GM12878 (cell line): ENCODE data around the gene FMN2. TPM values are rescaled to one million over a fixed set of nuclear protein-coding genes. Genes with fewer than 3 reads are reported as not detected.

ENCODE experiments used
- ATAC-seq: fragments of 200-7000 bp; cut with Tn5 transposase; 3 replicates; pipeline ENCODE4 v1.9.1; 2020; ENCODE audit warnings: mild to moderate bottlenecking, moderate library complexity
- BruUV-seq: library from RNA; stranded (reverse); fragments of 400-500 nt; replicated peaks from 2 replicates; lab custom pipeline; 2021; lab: Mats Ljungman, UMichigan
- CTCF ChIA-PET: fragments of 300-600 bp; sonication (Branson Sonifier 250); formaldehyde crosslinking; extraction: SDS; loops from one replicate; lab custom pipeline; 2021; ENCODE audit warnings: inconsistent platforms; lab: Yijun Ruan, JAX
- POLR2A ChIA-PET: fragments of 350-600 bp; formaldehyde crosslinking; extraction: SDS; loops from one replicate; lab custom pipeline; 2021; ENCODE audit warnings: inconsistent platforms; lab: Charles Lee
- RAD21 ChIA-PET: fragments of 300-600 bp; sonication (Branson Sonifier 250); formaldehyde crosslinking; loops from one replicate; lab custom pipeline; 2023; ENCODE audit warnings: antibody characterized with exemption; ENCODE audit not compliant: unreplicated experiment; lab: Charles Lee
- SMC1A ChIA-PET: fragments of 300-600 bp; sonication (Branson Sonifier 250); formaldehyde crosslinking; loops from one replicate; lab custom pipeline; 2023; ENCODE audit not compliant: unreplicated experiment, uncharacterized antibody; lab: Charles Lee
- DNase-seq: peaks from one replicate; pipeline ENCODE4 v3.0.0-alpha.2; 2011; ENCODE audit warnings: low read depth, low spot score
- FAIRE-seq: peaks from 3 replicates; lab custom pipeline; 2011; peaks lifted over from hg19 to GRCh38; lab: Jason Lieb, UNC
- H2AFZ ChIP-seq: 2 replicates; pipeline ENCODE4 v1.6.0; 2011; ENCODE audit warnings: low read depth, low read length, control low read depth; ENCODE audit not compliant: control insufficient read depth
- H3K27ac ChIP-seq: 2 replicates; pipeline ENCODE4 v1.5.1; 2011; ENCODE audit warnings: control low read depth; ENCODE audit not compliant: control insufficient read depth, insufficient read depth
- H3K27me3 ChIP-seq, 2 experiments: replicated peaks in 1 of 2; 2 replicates each; pipeline versions ENCODE4 v1.6.0 to v1.6.1; 2011; ENCODE audit warnings: low read length in 1 of 2; ENCODE audit not compliant: control insufficient read depth in 2 of 2, insufficient read depth in 2 of 2
- H3K36me3 ChIP-seq, 2 experiments: 2 replicates each; pipeline ENCODE4 v1.5.1; 2011; ENCODE audit warnings: low read length in 1 of 2; ENCODE audit not compliant: control insufficient read depth in 2 of 2, insufficient read depth in 2 of 2
- H3K4me1 ChIP-seq: 2 replicates; pipeline ENCODE4 v1.6.1; 2011; ENCODE audit warnings: mild to moderate bottlenecking, low read length, moderate library complexity, mixed read lengths; ENCODE audit not compliant: control insufficient read depth, insufficient read depth
- H3K4me2 ChIP-seq: 2 replicates; pipeline ENCODE4 v1.6.0; 2011; ENCODE audit warnings: control low read depth; ENCODE audit not compliant: control insufficient read depth, insufficient read depth
- H3K4me3 ChIP-seq: fragments of 200-600 bp; sonication (generic); 2 replicates; pipeline ENCODE4 v1.5.1; 2016
- H3K79me2 ChIP-seq: 2 replicates; pipeline ENCODE4 v1.6.0; 2011; ENCODE audit warnings: low read length; ENCODE audit not compliant: control insufficient read depth, insufficient read depth
- H3K9ac ChIP-seq: 2 replicates; pipeline ENCODE4 v1.8.0; 2011; ENCODE audit warnings: low read length, control low read depth, mixed read lengths; ENCODE audit not compliant: control insufficient read depth, insufficient read depth
- H3K9me3 ChIP-seq: replicated peaks from 3 replicates; pipeline ENCODE4 v1.5.1; 2011; ENCODE audit warnings: mild to moderate bottlenecking, low read length; ENCODE audit not compliant: control insufficient read depth, insufficient read depth
- H4K20me1 ChIP-seq: 2 replicates; pipeline ENCODE4 v1.6.0; 2011; ENCODE audit not compliant: control insufficient read depth, insufficient read depth
- BRCA1 ChIP-seq: IDR thresholded peaks from 2 replicates; pipeline ENCODE4 v1.6.1; 2011; ENCODE audit warnings: low read depth, low read length, improper control_type of control experiment
- CBX5 ChIP-seq: sonication (generic); IDR thresholded peaks from 2 replicates; pipeline ENCODE4 v1.6.1; 2016; ENCODE audit warnings: low read depth, moderate library complexity, mild to moderate bottlenecking, inconsistent platforms
- CHD4 ChIP-seq: fragments of 200-600 bp; sonication (generic); IDR thresholded peaks from 2 replicates; pipeline ENCODE4 v1.6.1; 2016; ENCODE audit warnings: mild to moderate bottlenecking
- IKZF2 ChIP-seq, 2 experiments: fragments of 450-650 bp; IDR thresholded peaks; 2 replicates each; pipeline ENCODE4 v1.6.1; 2017; ENCODE audit warnings: mild to moderate bottlenecking in 2 of 2, moderate library complexity in 2 of 2
- MYB ChIP-seq: fragments of 150-350 bp; IDR thresholded peaks from 2 replicates; pipeline ENCODE4 v1.6.1; 2014; ENCODE audit warnings: mild to moderate bottlenecking, low read depth, low read length, borderline replicate concordance
- NR2C1 ChIP-seq: fragments of 450-650 bp; IDR thresholded peaks from 2 replicates; pipeline ENCODE4 v1.6.1; 2017; ENCODE audit warnings: antibody characterized with exemption, mild to moderate bottlenecking, moderate library complexity
- NRF1 ChIP-seq: conservative IDR thresholded peaks from 2 replicates; pipeline ENCODE4 v1.6.1; 2011; ENCODE audit warnings: mild to moderate bottlenecking, low read depth, low read length, improper control_type of control experiment
- RAD21 ChIP-seq: IDR thresholded peaks from 2 replicates; pipeline ENCODE4 v1.6.1; 2011; ENCODE audit warnings: mild to moderate bottlenecking, low read depth, low read length, moderate library complexity; ENCODE audit not compliant: insufficient read depth
- RB1 ChIP-seq: fragments of 450-650 bp; formaldehyde crosslinking; IDR thresholded peaks from 2 replicates; pipeline ENCODE4 v1.6.1; 2017; ENCODE audit warnings: mild to moderate bottlenecking, borderline replicate concordance
- RCOR1 ChIP-seq: conservative IDR thresholded peaks from 2 replicates; pipeline ENCODE4 v1.6.1; 2012; ENCODE audit warnings: low read depth, low read length, improper control_type of control experiment
- SMAD5 ChIP-seq: IDR thresholded peaks from 2 replicates; pipeline ENCODE4 v1.6.1; 2016; ENCODE audit warnings: antibody characterized with exemption, low read depth
- TCF12 ChIP-seq: IDR thresholded peaks from 2 replicates; pipeline ENCODE4 v1.6.1; 2011; ENCODE audit warnings: low read depth, mild to moderate bottlenecking, low read length
- ZNF622 ChIP-seq: fragments of 450-650 bp; IDR thresholded peaks from 2 replicates; pipeline ENCODE4 v1.6.1; 2017; ENCODE audit warnings: mild to moderate bottlenecking, inconsistent platforms
- WGBS: methylation state at CpG from one replicate; pipeline ENCODE4 v1.1.6; 2016; ENCODE audit warnings: low lambda C conversion rate; ENCODE audit not compliant: insufficient replicate concordance, insufficient coverage; ENCODE audit errors: missing lambda C conversion rate; 5-methylcytosine and 5-hydroxymethylcytosine counted together
- in situ Hi-C: fragments of 300-500 bp; cut with MboI; formaldehyde crosslinking; loops from 9 replicates; pipeline ENCODE4 v1.14.3; 2018; ENCODE audit warnings: mixed read lengths
- intact Hi-C: fragments of 100-400 bp; cut with micrococcal nuclease; formaldehyde crosslinking; loops from one replicate; pipeline ENCODE4 v1.14.2; 2022; ENCODE audit not compliant: unreplicated experiment
- polyA plus RNA-seq, 11 experiments: library from polyadenylated mRNA; depleted of rRNA in 4 of 11; unstranded in 6 of 11; stranded (reverse) in 5 of 11; fragments of >200 nt; fragmentation: Nextera tagmentation in 4 of 11; fragmentation: Illumina TruSeq in 1 of 11; extraction: Ambion mirVana in 4 of 11; extraction: Trizol in 1 of 11; gene quantifications; 1 replicate in 1 of 11; 2 replicates in 10 of 11; pipeline versions ENCODE4 v1.2.1 to v1.2.3, GENCODE V29; 2011 to 2016; ENCODE audit warnings: inconsistent platforms in 2 of 11, missing spikeins in 2 of 11, low read depth in 1 of 11
- total RNA-seq, 4 experiments: library from RNA; depleted of rRNA in 3 of 4; stranded (reverse); fragments of >200 nt in 3 of 4; fragmentation: Illumina TruSeq in 1 of 4; extraction: Trizol in 1 of 4; gene quantifications; 2 replicates each; pipeline versions ENCODE4 v1.2.1 to v1.2.3, GENCODE V29; 2013 to 2021
- TF ChIP-seq, protein P1 (sequence below): fragments of 150-350 bp; IDR thresholded peaks from 2 replicates; pipeline ENCODE4 v1.6.1; 2016; ENCODE audit warnings: low read depth, low read length
- TF ChIP-seq, protein P2 (sequence below): IDR thresholded peaks from 2 replicates; pipeline ENCODE4 v1.6.1; 2012; ENCODE audit warnings: low read depth, low read length, improper control_type of control experiment
- TF ChIP-seq, protein P3 (sequence below): fragments of 450-650 bp; IDR thresholded peaks from 2 replicates; pipeline ENCODE4 v1.6.1; 2017; ENCODE audit warnings: low read depth, mild to moderate bottlenecking, moderate library complexity

FMN2 gene
- total and polyA plus RNA-seq, 10 of the 15 experiments (the other 5 are each of a cell fraction or from before 2014, with no cell fraction given) = 0.60 TPM; not detected in 9

DNA sequence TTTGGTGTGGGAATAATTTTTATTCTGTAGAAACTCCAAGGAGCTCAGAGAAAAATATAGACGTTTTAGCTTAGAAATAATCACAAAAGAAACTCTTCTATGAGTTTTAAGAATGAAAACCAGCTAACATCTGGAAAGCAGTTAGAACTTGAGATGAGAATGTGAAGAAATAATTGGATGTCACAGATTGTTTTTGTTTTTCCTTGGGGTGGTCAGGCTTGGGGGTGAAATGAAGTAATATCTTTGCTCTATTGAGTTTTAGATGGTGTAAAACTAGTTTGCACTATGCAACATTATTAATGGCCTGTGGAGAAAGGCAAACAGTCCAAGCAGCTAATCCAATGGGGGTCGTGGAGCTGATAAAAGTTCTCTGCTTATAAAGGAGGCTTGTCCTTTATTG is 101.2 kb downstream of the FMN2 start:
- H3K79me2 ChIP-seq = no peaks in the 10 kb centered on the region
- ChIA-PET RAD21 (no interaction called here), POLR2A (no interaction called here), SMC1A (no interaction called here), CTCF (no interaction called here)
- no peaks in the 10 kb centered on the region for H3K36me3 ChIP-seq
- no peak overlapping the region for H2AFZ ChIP-seq
- WGBS = 2% methylated on average over 2 of the region's 2 CpGs
- H3K27ac ChIP-seq = no peak overlapping the region
- FAIRE-seq (no peak), ATAC-seq (no peak), DNase-seq (no peak)
- H3K9ac ChIP-seq = no peak overlapping the region
- BruUV-seq = no TSS peak
- H3K27me3 ChIP-seq = no peaks in the 10 kb centered on the region
- H3K4me3 ChIP-seq = no peak overlapping the region
- in situ Hi-C loops (no loop called here), intact Hi-C loops (loop anchor here (5.0 kb wide), 1 partner anchor 414 kb away; no protein-coding TSS in a partner anchor)
- no peaks in the 10 kb centered on the region for H3K4me1 ChIP-seq
- H4K20me1 ChIP-seq = no peaks in the 10 kb centered on the region
- no peaks in the 10 kb centered on the region for H3K9me3 ChIP-seq
- no peak overlapping the region for H3K4me2 ChIP-seq
- TF ChIP-seq CBX5 (no peak), BRCA1 (no peak), CHD4 (no peak), TCF12 (no peak), ZNF622 (no peak), IKZF2 (IDR thresholded peaks at IDR 0.05) (no peak), MYB (no peak), SMAD5 (no peak), RAD21 (no peak), NR2C1 (no peak), RB1 (no peak), RCOR1 (no peak), NRF1 (no peak)
- TF ChIP-seq, protein P1, sequence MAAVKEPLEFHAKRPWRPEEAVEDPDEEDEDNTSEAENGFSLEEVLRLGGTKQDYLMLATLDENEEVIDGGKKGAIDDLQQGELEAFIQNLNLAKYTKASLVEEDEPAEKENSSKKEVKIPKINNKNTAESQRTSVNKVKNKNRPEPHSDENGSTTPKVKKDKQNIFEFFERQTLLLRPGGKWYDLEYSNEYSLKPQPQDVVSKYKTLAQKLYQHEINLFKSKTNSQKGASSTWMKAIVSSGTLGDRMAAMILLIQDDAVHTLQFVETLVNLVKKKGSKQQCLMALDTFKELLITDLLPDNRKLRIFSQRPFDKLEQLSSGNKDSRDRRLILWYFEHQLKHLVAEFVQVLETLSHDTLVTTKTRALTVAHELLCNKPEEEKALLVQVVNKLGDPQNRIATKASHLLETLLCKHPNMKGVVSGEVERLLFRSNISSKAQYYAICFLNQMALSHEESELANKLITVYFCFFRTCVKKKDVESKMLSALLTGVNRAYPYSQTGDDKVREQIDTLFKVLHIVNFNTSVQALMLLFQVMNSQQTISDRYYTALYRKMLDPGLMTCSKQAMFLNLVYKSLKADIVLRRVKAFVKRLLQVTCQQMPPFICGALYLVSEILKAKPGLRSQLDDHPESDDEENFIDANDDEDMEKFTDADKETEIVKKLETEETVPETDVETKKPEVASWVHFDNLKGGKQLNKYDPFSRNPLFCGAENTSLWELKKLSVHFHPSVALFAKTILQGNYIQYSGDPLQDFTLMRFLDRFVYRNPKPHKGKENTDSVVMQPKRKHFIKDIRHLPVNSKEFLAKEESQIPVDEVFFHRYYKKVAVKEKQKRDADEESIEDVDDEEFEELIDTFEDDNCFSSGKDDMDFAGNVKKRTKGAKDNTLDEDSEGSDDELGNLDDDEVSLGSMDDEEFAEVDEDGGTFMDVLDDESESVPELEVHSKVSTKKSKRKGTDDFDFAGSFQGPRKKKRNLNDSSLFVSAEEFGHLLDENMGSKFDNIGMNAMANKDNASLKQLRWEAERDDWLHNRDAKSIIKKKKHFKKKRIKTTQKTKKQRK = no peak
- TF ChIP-seq, protein P2, sequence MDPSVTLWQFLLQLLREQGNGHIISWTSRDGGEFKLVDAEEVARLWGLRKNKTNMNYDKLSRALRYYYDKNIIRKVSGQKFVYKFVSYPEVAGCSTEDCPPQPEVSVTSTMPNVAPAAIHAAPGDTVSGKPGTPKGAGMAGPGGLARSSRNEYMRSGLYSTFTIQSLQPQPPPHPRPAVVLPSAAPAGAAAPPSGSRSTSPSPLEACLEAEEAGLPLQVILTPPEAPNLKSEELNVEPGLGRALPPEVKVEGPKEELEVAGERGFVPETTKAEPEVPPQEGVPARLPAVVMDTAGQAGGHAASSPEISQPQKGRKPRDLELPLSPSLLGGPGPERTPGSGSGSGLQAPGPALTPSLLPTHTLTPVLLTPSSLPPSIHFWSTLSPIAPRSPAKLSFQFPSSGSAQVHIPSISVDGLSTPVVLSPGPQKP = no peak
- TF ChIP-seq, protein P3, sequence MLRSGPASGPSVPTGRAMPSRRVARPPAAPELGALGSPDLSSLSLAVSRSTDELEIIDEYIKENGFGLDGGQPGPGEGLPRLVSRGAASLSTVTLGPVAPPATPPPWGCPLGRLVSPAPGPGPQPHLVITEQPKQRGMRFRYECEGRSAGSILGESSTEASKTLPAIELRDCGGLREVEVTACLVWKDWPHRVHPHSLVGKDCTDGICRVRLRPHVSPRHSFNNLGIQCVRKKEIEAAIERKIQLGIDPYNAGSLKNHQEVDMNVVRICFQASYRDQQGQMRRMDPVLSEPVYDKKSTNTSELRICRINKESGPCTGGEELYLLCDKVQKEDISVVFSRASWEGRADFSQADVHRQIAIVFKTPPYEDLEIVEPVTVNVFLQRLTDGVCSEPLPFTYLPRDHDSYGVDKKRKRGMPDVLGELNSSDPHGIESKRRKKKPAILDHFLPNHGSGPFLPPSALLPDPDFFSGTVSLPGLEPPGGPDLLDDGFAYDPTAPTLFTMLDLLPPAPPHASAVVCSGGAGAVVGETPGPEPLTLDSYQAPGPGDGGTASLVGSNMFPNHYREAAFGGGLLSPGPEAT = no peak
